Measurements from ENCODE around the gene LRP8.

Gene LRP8

DNA sequence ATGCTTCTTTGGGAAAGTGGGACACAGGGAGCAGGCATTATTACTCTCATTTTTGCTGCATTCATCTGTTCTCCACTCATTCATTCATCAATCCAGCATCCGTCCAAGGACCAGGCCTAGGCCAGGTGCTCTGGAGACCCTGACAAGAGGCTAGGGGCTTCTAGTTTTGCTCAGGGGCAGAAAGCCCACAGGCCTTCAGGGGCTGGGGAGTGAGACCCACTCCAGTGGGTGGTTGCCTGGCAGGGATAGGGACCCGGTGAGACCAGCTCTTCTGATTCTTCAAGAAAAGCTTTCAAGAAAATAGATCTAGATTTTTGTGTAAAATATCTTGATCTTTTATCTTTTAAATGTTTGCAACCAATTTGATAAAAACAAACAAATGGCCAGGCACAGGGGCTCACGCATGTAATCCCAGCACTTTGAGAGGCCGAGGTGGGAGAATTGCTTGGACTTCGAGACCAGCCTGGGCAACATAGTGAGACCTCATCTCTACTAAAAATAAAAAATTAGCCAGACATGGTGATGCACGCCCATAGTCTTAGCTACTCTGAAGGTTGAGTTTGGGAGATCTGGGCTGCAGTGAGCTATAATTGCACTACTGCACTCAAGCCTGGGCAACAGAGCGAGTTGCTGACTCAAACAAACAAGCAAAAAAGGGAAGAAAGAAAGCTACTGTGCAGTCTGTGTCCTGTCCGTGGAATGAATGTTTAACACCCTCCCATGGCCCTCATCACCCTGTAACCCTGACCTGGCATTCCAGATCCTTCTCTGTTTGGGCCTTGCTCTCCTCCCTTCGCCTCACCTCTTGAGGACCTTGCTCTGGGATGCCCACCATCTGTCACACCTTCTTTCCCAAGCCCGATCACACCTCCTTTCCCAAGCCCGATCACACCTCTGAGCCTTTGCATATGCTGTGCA, 17.3 kb upstream of the LRP8 start:
- Histone ChIP-seq H3K27me3 (ENCODE audit: insufficient read depth, low read length) (peaks cover 4% of the 10 kb centered on the region), H3K27ac (ENCODE audit: low read length) (no peak overlapping the region), H3K4me3 (ENCODE audit: low read length) (no peak overlapping the region), H3K4me1 (ENCODE audit: insufficient read depth, low read length) (no peaks in the 10 kb centered on the region; the same call in 1 of the 2 replicates), H3K36me3 (ENCODE audit: insufficient read depth, low read depth, low read length) (no peaks in the 10 kb centered on the region), H3K9me3 (ENCODE audit: insufficient read depth, low read depth, low read length) (no peaks in the 10 kb centered on the region), H3K9ac (ENCODE audit: low read depth, low read length) (no peak overlapping the region)

DNA sequence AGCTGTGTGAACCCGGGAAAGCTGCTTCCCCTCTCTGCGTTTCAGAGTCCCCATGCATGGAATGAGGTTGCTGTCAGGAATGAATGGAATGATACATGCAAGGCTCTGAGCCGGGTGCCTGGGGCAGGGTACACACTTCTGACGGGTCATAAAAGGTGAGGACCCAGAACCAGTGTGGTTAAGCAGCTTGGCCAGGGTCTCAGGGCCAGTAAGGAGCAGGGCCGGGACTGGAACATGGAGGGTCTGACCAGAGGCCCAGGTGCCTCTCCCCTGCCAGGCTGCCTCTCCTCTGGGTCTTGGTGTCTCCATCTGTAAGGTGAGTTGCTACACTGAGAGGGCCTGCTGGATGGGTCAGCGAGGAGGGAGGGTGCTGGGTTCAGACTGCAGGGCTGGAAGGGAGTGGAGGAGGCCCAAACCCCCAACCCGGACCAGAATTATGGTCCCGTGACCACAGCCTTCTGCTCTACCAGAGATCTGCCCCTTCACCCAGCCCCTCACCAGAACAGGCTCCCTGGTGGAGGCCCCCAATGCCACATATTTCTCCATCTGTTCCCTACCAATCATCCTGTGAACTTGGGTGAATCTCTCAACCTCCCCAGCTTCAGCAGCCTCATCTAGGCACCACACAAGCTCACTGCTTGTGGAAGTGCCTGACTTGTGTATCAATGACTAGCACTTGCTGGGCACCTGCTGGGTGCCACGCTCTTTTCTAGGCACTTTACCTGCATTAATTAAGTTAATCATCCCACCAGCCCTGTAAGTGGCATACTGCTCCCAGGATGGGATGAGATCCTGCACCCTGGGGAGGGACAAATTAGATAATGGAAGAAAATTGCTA, 16.2 kb upstream of the LRP8 start:
- no peak overlapping the region for H3K9ac ChIP-seq (ENCODE audit: low read depth, low read length)
- no peak overlapping the region for H3K27ac ChIP-seq (ENCODE audit: low read length)
- H3K36me3 ChIP-seq (ENCODE audit: insufficient read depth, low read depth, low read length), result no peaks in the 10 kb centered on the region
- H3K4me1 ChIP-seq (ENCODE audit: insufficient read depth, low read length), result no peaks in the 10 kb centered on the region; the same call in 1 of the 2 replicates
- H3K4me3 ChIP-seq (ENCODE audit: low read length), result no peak overlapping the region
- peaks cover 4% of the 10 kb centered on the region for H3K27me3 ChIP-seq (ENCODE audit: insufficient read depth, low read length)
- no peaks in the 10 kb centered on the region for H3K9me3 ChIP-seq (ENCODE audit: insufficient read depth, low read depth, low read length)

- H3K27me3 ChIP-seq (ENCODE audit: insufficient read depth, low read length), result peaks cover 4% of the 10 kb centered on the region
Observed at GRCh38 chr1:53342735-53343470, 15.0 kb upstream of the LRP8 start.

GRCh38 chr1:53341961-53342707, 14.3 kb upstream of the LRP8 start:
- H3K4me3 ChIP-seq (ENCODE audit: low read length), result no peak overlapping the region
- peaks cover 4% of the 10 kb centered on the region for H3K27me3 ChIP-seq (ENCODE audit: insufficient read depth, low read length)
- no peaks in the 10 kb centered on the region for H3K9me3 ChIP-seq (ENCODE audit: insufficient read depth, low read depth, low read length)
- no peak overlapping the region for H3K9ac ChIP-seq (ENCODE audit: low read depth, low read length)
- H3K36me3 ChIP-seq (ENCODE audit: insufficient read depth, low read depth, low read length), result no peaks in the 10 kb centered on the region
- H3K4me1 ChIP-seq (ENCODE audit: insufficient read depth, low read length), result no peaks in the 10 kb centered on the region; the same call in 1 of the 2 replicates
- no peak overlapping the region for H3K27ac ChIP-seq (ENCODE audit: low read length)

More at GRCh38 chr1:53342735-53343470, 15.0 kb upstream of the LRP8 start:
- no peak overlapping the region for H3K27ac ChIP-seq (ENCODE audit: low read length)
- H3K9ac ChIP-seq (ENCODE audit: low read depth, low read length), result no peak overlapping the region
- no peaks in the 10 kb centered on the region for H3K9me3 ChIP-seq (ENCODE audit: insufficient read depth, low read depth, low read length)
- H3K4me3 ChIP-seq (ENCODE audit: low read length), result no peak overlapping the region
- H3K4me1 ChIP-seq (ENCODE audit: insufficient read depth, low read length), result no peaks in the 10 kb centered on the region; the same call in 1 of the 2 replicates
- no peaks in the 10 kb centered on the region for H3K36me3 ChIP-seq (ENCODE audit: insufficient read depth, low read depth, low read length)

DNA sequence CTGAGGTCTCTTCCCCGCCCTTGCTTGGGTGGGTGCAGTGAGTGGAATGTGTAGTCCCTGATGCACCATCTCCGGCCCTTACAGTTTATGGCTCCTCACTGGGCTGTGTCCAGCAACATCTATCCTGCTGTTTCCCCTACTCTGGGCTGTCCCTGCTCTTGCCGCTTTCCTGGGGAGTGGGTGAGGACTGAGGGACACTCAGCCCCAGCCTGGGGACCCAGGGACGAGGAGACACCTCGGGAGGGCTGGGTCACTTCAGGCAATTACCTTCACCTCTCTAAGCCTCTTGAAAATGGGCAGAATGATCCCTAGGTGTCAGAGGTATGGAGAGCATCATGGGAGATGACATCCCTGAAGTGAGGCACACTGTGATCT, 13.6 kb upstream of the LRP8 start:
- Histone ChIP-seq H3K27me3 (ENCODE audit: insufficient read depth, low read length) (peaks cover 4% of the 10 kb centered on the region), H3K4me1 (ENCODE audit: insufficient read depth, low read length) (no peaks in the 10 kb centered on the region; the same call in 1 of the 2 replicates), H3K4me3 (ENCODE audit: low read length) (no peak overlapping the region), H3K36me3 (ENCODE audit: insufficient read depth, low read depth, low read length) (no peaks in the 10 kb centered on the region), H3K27ac (ENCODE audit: low read length) (no peak overlapping the region), H3K9ac (ENCODE audit: low read depth, low read length) (no peak overlapping the region), H3K9me3 (ENCODE audit: insufficient read depth, low read depth, low read length) (no peaks in the 10 kb centered on the region)

- no peaks in the 10 kb centered on the region; the same call in 1 of the 2 replicates for H3K4me1 ChIP-seq (ENCODE audit: insufficient read depth, low read length)
- no peak overlapping the region for H3K27ac ChIP-seq (ENCODE audit: low read length)
- H3K9me3 ChIP-seq (ENCODE audit: insufficient read depth, low read depth, low read length), result no peaks in the 10 kb centered on the region
- no peak overlapping the region for H3K4me3 ChIP-seq (ENCODE audit: low read length)
- H3K27me3 ChIP-seq (ENCODE audit: insufficient read depth, low read length), result peaks cover 4% of the 10 kb centered on the region
- H3K36me3 ChIP-seq (ENCODE audit: insufficient read depth, low read depth, low read length), result no peaks in the 10 kb centered on the region
- no peak overlapping the region for H3K9ac ChIP-seq (ENCODE audit: low read depth, low read length)
Observed at GRCh38 chr1:53340660-53341520, 13.0 kb upstream of the LRP8 start.

- Histone ChIP-seq H3K27me3 (ENCODE audit: insufficient read depth, low read length) (peaks cover 4% of the 10 kb centered on the region; the same call in 1 of the 2 replicates), H3K36me3 (ENCODE audit: insufficient read depth, low read depth, low read length) (no peaks in the 10 kb centered on the region), H3K9me3 (ENCODE audit: insufficient read depth, low read depth, low read length) (no peaks in the 10 kb centered on the region), H3K9ac (ENCODE audit: low read depth, low read length) (no peak overlapping the region), H3K4me3 (ENCODE audit: low read length) (no peak overlapping the region), H3K27ac (ENCODE audit: low read length) (no peak overlapping the region), H3K4me1 (ENCODE audit: insufficient read depth, low read length) (no peaks in the 10 kb centered on the region; the same call in 1 of the 2 replicates)
Observed at GRCh38 chr1:53339736-53340635, 12.1 kb upstream of the LRP8 start.

DNA sequence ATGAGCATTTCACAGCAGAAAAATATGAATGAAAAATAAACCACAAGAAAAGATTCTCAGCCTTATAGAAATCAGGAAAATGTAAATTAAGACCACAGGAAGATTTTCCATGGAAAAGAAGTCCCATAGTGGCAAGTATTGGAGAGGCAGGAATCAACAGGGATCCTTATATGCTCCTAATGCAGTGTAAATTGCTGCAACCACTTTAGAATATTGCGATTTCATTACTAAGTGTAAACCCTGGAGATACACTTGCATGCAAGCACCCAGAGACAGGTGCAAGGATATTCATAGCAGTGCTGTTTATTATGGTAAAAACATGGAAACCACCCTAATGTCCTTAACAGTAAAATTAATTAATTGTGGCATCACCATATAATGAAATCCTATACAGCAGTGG, 10.6 kb upstream of the LRP8 start:
- Histone ChIP-seq H3K27me3 (ENCODE audit: insufficient read depth, low read length) (peaks cover 4% of the 10 kb centered on the region; the same call in 1 of the 2 replicates), H3K9ac (ENCODE audit: low read depth, low read length) (no peak overlapping the region), H3K36me3 (ENCODE audit: insufficient read depth, low read depth, low read length) (no peaks in the 10 kb centered on the region), H3K27ac (ENCODE audit: low read length) (no peak overlapping the region), H3K9me3 (ENCODE audit: insufficient read depth, low read depth, low read length) (no peaks in the 10 kb centered on the region), H3K4me1 (ENCODE audit: insufficient read depth, low read length) (no peaks in the 10 kb centered on the region), H3K4me3 (ENCODE audit: low read length) (no peak overlapping the region)

DNA sequence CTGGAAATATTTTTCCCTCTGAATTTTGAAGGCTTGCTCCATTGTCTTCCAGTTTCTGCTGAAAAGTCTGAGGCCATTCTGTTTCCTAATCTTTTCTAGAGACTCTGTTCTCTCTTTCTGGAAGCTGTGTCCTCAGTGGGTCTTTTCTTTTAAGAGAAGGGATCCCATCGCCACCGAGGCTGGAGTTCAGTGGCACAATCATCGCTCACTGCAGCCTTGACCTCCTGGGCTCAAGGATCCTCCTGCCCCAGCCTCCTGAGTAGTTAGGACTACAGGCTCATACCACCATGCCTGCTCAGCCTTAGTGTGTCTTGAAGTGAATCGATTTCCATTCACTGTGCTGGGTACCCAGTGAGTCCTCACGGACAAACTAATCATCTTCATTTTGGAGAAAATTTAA, 9.6 kb upstream of the LRP8 start:
- H3K36me3 ChIP-seq (ENCODE audit: insufficient read depth, low read depth, low read length), result no peaks in the 10 kb centered on the region
- H3K27me3 ChIP-seq (ENCODE audit: insufficient read depth, low read length), result no peaks in the 10 kb centered on the region
- no peak overlapping the region for H3K27ac ChIP-seq (ENCODE audit: low read length)
- no peaks in the 10 kb centered on the region for H3K4me1 ChIP-seq (ENCODE audit: insufficient read depth, low read length)
- no peaks in the 10 kb centered on the region for H3K9me3 ChIP-seq (ENCODE audit: insufficient read depth, low read depth, low read length)
- H3K9ac ChIP-seq (ENCODE audit: low read depth, low read length), result no peak overlapping the region
- no peak overlapping the region for H3K4me3 ChIP-seq (ENCODE audit: low read length)

Measured in iPS-20b (cell line).